HG02623 (cell line): ENCODE measurements around the gene KLHL33.

Experiments used
- ATAC-seq: cut with Tn5 transposase; IDR thresholded peaks from one replicate; pipeline ENCODE4 v1.9.1; 2021; ENCODE audit warnings: moderate library complexity; ENCODE audit not compliant: unreplicated experiment

KLHL33 gene

DNA sequence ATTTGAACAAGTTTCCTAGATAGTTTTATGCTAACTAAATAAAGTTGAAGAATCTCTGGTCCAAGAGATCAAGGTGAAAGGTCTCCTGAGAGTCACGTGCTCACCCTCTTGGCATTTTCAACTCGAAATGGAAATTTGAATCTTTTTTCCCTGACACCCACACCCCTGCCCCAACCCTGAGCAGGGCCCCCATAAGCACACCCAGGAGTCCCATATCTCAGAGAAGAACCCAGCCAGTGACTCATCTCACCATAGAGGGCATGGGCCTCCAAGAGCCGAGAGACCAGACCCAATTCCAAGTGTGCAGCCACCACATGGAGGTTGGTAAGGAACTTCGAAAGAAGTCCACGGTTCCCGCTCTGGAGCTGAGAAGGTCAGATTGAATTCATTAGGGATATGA lies 55.3 kb downstream of the KLHL33 start:
- no peak for ATAC-seq

DNA sequence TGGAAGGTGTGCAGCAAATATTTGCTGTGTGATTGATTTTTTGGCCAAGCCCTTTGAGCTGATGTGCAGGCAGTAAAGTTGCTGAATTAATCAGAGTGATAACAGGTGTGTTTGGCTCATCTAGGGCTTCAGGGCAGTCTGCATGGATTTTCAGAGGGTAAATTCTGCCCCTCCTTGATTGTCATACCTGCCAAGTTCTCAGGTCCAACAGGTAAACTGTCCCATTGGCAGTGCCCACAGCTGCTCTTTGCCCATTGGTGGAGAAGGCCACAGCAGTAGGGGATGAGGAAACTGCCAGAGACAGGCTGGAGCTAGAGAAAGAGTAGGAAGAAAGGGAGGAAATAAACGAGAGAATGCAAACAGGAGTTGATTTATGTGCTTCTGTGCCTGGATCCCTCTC lies 56.2 kb downstream of the KLHL33 start:
- no peak for ATAC-seq

DNA sequence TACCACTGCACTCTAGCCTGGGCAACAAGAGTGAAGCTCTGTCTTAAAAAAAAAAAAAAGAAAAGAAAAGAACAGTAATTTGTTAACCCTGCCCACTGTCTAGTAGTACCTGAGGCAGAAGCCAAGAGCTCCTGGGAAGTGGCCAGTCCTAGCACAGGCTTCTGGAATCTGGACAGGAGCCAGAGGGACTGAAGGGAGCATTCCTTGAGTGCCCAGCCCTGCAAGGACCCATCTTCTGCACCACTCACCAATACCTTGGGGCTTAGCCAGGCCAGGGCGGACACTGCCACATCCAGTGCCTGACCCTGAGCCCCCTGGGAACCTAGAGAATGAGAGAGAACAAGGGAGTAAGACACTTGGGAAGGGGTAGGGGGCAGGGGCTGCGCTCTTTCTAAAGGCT lies 58.8 kb downstream of the KLHL33 start:
- ATAC-seq = no peak

DNA sequence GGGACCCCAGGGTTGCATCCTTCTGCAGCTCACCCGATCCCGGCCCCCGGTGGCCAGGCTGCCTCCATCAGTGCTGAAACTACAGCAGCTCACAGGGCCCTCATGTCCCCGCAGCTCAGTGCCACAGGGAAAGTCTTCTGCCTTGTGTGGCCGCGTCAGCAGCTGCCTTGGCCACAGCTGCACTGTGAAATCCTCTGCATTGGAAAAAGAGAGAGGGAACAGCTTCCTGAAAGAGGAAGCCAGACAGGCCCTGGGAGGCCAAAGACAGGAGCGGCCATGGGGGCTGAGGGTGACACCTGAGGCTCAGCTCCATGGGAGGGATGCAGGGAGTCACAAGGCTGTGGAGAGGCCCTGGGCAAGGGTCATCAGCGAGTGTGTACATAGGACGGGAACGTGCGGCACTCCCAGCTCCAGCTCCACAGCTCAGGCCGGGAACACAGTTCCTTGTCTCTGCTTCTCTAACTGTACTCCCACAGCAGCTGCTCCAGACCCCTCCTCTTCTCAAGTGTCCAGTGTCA lies 59.8 kb downstream of the KLHL33 start:
- no peak for ATAC-seq
